Effector memory CD4-positive, alpha-beta T cell (primary cell): ENCODE data around the gene NT5DC1.
A peak's percentile ranks its signal among the peaks of the same experiment; 100 is the strongest.

Source experiments
- DNase-seq, 3 donors: peaks; one replicate each; pipeline ENCODE4 v3.0.0-alpha.2; 2020
- H3K27ac ChIP-seq: 2 replicates; pipeline ENCODE4 v1.7.0; 2013; ENCODE audit warnings: mild to moderate bottlenecking, low read length, moderate library complexity; ENCODE audit not compliant: insufficient read depth, poor library complexity, severe bottlenecking
- H3K27me3 ChIP-seq: replicated peaks from 2 replicates; pipeline ENCODE4 v1.7.0; 2013; ENCODE audit warnings: mild to moderate bottlenecking, low read length; ENCODE audit not compliant: insufficient read depth, control insufficient read depth, poor library complexity, severe bottlenecking
- H3K36me3 ChIP-seq: 2 replicates; pipeline ENCODE4 v1.7.0; 2013; ENCODE audit warnings: mild to moderate bottlenecking, low read length, moderate library complexity; ENCODE audit not compliant: control insufficient read depth, insufficient read depth
- H3K4me1 ChIP-seq: 2 replicates; pipeline ENCODE4 v1.7.0; 2013; ENCODE audit warnings: low read length, mild to moderate bottlenecking; ENCODE audit not compliant: control insufficient read depth, insufficient read depth, poor library complexity, severe bottlenecking
- H3K4me3 ChIP-seq: 2 replicates; pipeline ENCODE4 v1.7.0; 2013; ENCODE audit warnings: low read length, low read depth, mild to moderate bottlenecking; ENCODE audit not compliant: insufficient read depth, poor library complexity, severe bottlenecking
- H3K9me3 ChIP-seq: 2 replicates; pipeline ENCODE4 v1.7.0; 2013; ENCODE audit warnings: mild to moderate bottlenecking, low read length, moderate library complexity; ENCODE audit not compliant: control insufficient read depth

The NT5DC1 gene

DNA sequence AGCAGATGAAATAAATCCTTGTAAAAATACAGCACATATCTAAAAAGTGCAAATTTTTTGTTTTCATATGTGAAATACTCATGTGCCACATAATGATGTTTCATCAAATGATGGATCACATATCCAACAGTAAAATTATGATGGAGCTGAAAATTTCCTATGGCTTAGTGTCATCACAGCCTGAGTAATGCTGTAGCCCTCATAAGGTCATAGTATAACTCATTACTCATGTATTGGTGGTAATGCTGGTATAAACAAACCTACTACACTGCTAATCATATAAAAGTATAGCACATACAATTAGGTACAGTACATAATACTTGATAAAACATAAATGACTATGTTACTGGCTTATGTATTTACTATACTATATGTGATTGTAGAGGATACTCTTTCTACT, 166.2 kb downstream of the NT5DC1 start:
- Histone ChIP-seq H3K4me1 (no peaks in the 10 kb centered on the region), H3K27me3 (no peaks in the 10 kb centered on the region)
- DNase-seq, result no peak

DNA sequence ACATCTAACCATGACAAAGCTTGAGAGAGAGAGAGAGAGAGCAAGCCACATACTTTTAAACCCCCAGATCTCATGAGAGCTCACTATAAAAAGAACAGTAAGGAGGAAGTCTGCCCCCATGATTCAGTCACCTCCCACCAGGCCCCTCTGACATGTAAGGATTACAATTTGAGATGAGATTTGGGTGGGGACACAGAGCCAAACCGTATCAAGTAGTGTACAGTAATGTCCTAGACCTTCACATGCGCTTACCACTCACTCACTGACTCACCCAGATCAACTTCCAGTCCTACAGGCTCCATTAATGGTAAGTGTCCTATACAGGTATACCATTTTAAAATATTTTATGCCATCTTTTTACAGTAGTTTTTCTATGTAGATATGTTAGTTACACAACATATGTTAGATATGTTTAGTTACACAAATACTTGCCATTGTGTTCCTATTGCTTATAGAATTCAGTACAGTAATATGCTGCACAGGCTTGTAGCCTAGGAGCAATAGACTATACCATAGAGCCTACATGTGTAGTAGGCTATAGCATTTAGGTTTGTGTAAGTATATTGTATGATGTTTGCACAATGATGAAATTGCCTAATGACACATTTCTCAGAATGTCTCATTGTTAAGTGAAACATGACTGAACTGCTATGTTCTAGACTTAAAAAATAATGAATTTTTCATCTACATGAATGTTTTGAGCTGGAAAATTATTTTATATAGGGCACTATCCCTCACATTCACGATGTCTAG, 167.4 kb downstream of the NT5DC1 start:
- no peak for DNase-seq
- H3K27me3 ChIP-seq, result no peaks in the 10 kb centered on the region
- no peaks in the 10 kb centered on the region for H3K9me3 ChIP-seq
- no peak overlapping the region for H3K27ac ChIP-seq
- no peak overlapping the region for H3K4me3 ChIP-seq
- peaks cover 8% of the 10 kb centered on the region for H3K36me3 ChIP-seq
- H3K4me1 ChIP-seq, result no peaks in the 10 kb centered on the region

More for the DNA sequence above, 166.2 kb downstream of the NT5DC1 start:
- no peak overlapping the region for H3K4me3 ChIP-seq
- no peaks in the 10 kb centered on the region for H3K9me3 ChIP-seq
- peaks cover 6% of the 10 kb centered on the region for H3K36me3 ChIP-seq
- H3K27ac ChIP-seq, result no peak overlapping the region

DNA sequence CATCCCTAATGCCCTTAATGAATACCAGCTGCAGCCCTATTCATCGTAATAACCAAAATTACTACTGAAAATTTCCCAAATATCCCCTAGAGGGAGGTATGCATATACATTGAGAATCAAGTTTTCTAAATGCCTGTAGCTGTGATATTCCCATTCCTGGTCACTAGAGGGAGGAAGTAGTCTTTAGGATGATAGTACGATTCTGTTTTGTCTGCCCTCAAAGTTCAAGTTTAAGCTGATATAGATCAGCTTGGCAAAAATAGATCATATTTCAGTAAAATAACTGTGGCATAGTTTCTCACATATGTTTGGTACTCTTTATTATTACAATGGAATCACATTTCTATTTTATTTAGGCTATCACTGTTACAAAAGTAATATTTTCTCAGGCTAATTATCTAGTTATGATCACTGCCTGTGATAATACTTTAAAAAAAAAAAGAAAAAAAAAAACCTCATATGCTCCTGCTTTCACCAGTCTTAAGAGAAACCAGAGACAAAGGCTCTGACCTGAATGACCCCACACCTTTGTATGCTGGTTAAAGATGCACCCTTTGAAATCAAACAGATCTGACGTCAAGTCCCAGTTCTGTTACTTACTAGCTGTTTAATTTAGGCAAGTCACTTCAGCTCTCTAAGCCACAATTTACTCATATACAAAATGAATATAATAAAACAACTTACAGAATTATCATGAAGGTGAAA, 168.1 kb downstream of the NT5DC1 start:
- H3K27ac ChIP-seq, result no peak overlapping the region

DNA sequence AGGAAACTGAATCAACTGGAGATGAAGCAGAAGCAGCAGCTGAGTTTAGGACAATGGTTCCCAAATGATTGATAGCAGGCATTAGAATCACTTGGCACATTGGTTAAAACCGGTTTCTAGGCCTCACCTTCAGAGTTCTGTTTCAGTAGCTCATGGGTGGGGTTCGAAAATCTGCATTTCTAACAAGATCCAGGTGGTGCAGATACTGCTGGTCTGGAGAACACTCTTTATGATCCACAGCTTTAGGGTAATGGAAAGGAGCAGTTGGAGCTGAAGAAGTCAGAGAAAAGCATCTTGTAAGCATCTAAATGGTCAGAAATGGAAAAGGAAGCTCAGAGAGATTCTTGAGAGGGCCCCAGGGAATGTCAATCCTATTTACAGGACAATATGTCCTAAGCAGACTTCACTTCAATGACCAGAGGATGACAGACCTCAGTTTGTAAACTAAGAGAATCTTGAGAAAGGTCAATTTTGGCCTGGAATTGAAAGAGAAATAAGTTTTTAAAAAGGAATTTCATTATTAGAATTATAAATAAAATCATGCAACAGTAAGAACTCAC, 170.6 kb downstream of the NT5DC1 start:
- no peak for DNase-seq
- Histone ChIP-seq H3K27ac (no peak overlapping the region), H3K4me1 (peaks cover 4% of the 10 kb centered on the region), H3K9me3 (no peaks in the 10 kb centered on the region), H3K4me3 (no peak overlapping the region), H3K27me3 (no peaks in the 10 kb centered on the region), H3K36me3 (peaks cover 16% of the 10 kb centered on the region)

More for the DNA sequence above, 168.1 kb downstream of the NT5DC1 start:
- no peak overlapping the region for H3K4me3 ChIP-seq
- peaks cover 15% of the 10 kb centered on the region for H3K36me3 ChIP-seq
- no peaks in the 10 kb centered on the region for H3K27me3 ChIP-seq
- no peak for DNase-seq
- no peaks in the 10 kb centered on the region for H3K9me3 ChIP-seq
- H3K4me1 ChIP-seq, result no peaks in the 10 kb centered on the region

DNA sequence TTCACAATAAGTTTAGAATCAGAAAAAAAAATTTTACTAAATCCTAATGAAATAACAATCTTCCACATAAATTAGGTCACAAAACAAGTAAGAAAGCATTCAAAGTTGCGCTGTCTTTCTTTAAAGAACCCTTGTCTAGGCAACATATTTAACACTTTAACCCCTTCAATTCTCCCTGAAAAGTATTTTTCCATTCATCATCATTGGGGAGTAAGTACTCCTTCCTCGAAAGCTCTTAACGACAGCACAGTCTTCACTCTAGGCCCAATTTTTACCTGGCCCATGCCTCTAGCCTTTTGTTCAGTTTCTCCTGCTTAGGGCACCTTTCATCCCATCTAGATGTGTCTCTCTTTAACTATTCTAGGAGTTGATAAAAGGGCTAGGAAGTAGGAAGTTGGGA, 176.5 kb downstream of the NT5DC1 start:
- Histone ChIP-seq H3K27ac (peak overlapping the region; percentile 58), H3K4me3 (peak overlapping the region; percentile 90), H3K9me3 (no peaks in the 10 kb centered on the region), H3K36me3 (peaks cover 21% of the 10 kb centered on the region), H3K27me3 (no peaks in the 10 kb centered on the region), H3K4me1 (peaks cover 29% of the 10 kb centered on the region)
- DNase-seq, result no peak

DNA sequence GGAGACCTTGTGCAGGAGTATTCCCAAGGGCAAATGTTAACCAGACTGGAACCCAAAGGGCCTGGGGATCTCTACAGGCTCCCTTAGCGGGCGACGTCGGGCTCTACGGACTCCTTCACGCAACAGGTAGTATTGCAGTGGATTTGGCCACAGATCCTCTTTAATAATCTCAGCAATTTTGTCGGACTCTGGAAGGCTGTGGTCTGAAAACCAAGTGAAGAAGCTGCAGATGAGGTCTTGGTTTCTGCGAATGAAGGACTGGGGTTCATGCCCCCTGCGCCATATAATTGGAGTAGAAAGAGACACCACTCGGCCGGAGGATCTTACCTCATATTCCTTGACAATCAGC, 177.8 kb downstream of the NT5DC1 start:
- Histone ChIP-seq H3K9me3 (no peaks in the 10 kb centered on the region), H3K4me3 (peak overlapping the region; percentile 90), H3K27me3 (no peaks in the 10 kb centered on the region), H3K4me1 (peaks cover 29% of the 10 kb centered on the region), H3K36me3 (peaks cover 15% of the 10 kb centered on the region), H3K27ac (peak overlapping the region; percentile 99)
- no peak for DNase-seq

DNA sequence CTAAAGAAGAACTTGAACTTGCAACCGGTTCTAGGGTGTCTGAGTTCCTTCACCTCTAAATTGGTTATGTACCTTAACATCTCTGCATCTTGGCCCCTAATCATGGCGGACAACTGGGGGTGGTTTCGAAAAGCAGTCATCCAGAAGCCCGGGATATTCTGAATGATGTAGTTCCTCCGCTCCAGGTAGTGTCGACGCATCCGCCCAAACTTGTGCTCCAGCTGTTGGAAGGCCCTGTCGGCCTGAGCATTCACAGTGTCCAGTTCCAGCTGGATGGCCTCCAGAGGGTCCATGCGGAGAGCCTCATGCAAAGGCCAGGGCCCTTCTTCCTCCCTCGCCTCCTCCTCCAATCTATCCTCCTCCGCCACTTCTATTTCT, 178.2 kb downstream of the NT5DC1 start:
- no peaks in the 10 kb centered on the region for H3K9me3 ChIP-seq
- no peak for DNase-seq
- no peaks in the 10 kb centered on the region for H3K27me3 ChIP-seq
- H3K27ac ChIP-seq, result peak overlapping the region; percentile 99
- peaks cover 12% of the 10 kb centered on the region for H3K36me3 ChIP-seq
- H3K4me1 ChIP-seq, result peaks cover 29% of the 10 kb centered on the region
- H3K4me3 ChIP-seq, result peak overlapping the region; percentile 90

DNA sequence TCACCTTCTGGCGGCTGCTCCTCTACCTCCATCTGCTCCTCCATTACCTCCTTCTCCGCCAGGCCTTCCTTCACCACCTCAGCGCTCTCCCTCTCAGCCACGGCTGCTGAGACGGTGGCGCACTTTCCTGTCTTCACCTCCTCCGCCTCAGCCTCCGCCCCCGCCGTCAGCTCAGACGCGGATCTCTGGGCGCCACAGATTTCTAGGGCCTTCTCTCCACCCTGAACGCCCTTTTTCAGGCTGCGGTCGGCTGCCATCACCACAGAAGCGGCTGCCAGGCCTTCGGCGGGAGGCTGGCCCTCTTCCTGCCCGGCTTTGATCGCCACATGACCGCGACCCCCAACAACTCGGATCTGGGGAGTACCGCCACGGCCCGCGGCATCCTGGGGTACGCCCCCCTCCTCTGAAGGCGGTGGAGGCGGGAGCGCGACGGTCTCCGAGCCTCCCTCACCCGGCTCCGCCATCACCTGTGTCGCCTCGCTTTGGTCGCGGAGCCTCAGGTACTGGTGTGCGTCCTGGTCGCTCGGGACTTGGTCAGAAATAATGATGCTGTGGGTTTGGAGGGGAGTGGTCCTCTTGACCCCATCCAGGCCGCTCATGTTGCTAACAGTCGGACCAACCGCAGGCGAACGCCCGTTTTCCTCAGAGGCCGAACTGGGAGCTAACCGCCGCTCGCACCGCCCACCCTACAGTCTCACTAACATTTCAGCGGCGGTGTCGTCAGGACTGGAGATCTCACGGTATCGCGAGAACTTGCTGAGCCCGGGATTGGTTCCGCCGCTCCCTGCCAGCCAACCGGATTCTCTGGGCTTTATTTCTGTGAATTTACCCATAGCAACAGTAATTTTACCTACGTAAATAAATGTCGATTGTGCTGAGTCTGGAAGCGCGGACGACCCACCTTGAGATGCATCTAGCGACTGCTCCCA, 178.8 kb downstream of the NT5DC1 start, which contains the start of gene TSPYL1:
Gene TSPYL1, minus strand, starts transcription at position 699 of the 929 bp plus-strand sequence. Its CDS starts 100 bp downstream, at position 599.
- Histone ChIP-seq H3K9me3 (no peaks in the 10 kb centered on the region), H3K27ac (peak within 1 kb of the TSS; percentile 99), H3K4me1 (peaks cover 29% of the 10 kb centered on the region), H3K4me3 (peak within 1 kb of the TSS; percentile 90), H3K27me3 (no peaks in the 10 kb centered on the region), H3K36me3 (peaks cover 12% of the 10 kb centered on the region)
- peak; percentile 90 to 95 (median 92) for DNase-seq

DNA sequence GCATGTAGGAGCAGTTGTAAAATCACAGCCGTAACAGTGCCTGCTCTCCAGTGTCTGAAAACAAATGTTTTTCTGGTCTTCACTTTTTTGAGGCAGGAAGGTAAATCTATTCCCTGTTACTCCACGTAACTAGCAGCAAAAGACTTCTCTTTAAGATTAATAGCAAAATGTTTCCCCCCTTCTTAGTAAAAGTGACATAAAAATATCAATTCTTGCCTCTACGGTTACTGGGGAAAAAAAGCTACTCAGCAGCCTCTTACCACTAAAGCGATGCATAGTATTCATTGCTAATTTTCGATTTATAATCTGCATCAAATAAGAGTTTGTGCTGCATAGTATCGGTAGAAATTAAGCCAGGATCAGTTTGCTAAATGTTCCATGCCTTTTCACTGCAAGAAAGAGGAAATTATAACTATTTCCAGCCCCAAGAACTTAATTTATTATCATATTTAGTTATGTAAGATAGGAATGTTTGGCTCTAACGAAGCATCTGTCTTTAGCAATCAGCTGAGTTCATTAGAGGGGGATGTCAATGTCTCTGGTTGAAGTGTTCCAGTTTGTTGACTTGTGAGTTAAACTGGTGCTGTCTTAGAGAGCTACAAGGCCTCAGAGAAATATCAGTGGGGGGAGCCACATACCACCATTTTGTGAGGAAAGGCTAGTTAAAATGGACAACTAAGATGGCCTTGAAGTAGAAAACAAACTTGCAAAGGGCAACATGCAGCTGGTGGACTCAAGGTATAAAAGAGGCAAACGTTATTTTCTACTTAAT, 179.7 kb downstream of the NT5DC1 start:
- Histone ChIP-seq H3K27ac (peak overlapping the region; percentile 99), H3K4me3 (peak overlapping the region; percentile 90), H3K4me1 (peaks cover 29% of the 10 kb centered on the region), H3K27me3 (no peaks in the 10 kb centered on the region), H3K9me3 (no peaks in the 10 kb centered on the region), H3K36me3 (peaks cover 12% of the 10 kb centered on the region)
- no peak for DNase-seq
